Neutrophil (primary cell): ENCODE measurements around the gene MYO18A.

ENCODE experiments used
- H3K27ac ChIP-seq: fragments of 200-600 bp; sonication (generic); 2 replicates; pipeline ENCODE4 v1.5.1; 2016; ENCODE audit warnings: mild to moderate bottlenecking, moderate library complexity
- H3K27me3 ChIP-seq: fragments of 200-600 bp; sonication (generic); 2 replicates; pipeline ENCODE4 v1.6.0; 2016; ENCODE audit warnings: mild to moderate bottlenecking
- H3K36me3 ChIP-seq: fragments of 200-600 bp; sonication (generic); 2 replicates; pipeline ENCODE4 v1.5.1; 2017
- H3K4me1 ChIP-seq, 2 experiments: fragments of 200-600 bp in 1 of 2; sonication (generic) in 1 of 2; 1 replicate in 1 of 2; 2 replicates in 1 of 2; pipeline versions ENCODE4 v1.5.1 to v1.6.1; 2013 to 2016; ENCODE audit warnings: low read depth in 1 of 2, low read length in 1 of 2, mild to moderate bottlenecking in 1 of 2, moderate library complexity in 1 of 2; ENCODE audit not compliant: control insufficient read depth in 1 of 2, insufficient read depth in 1 of 2
- H3K4me3 ChIP-seq, 2 experiments: fragments of 200-600 bp in 1 of 2; sonication (generic) in 1 of 2; 1 replicate in 1 of 2; 2 replicates in 1 of 2; pipeline ENCODE4 v1.5.1; 2013 to 2016; ENCODE audit warnings: low read depth in 1 of 2, low read length in 1 of 2, mild to moderate bottlenecking in 1 of 2, moderate library complexity in 1 of 2
- H3K9me3 ChIP-seq: fragments of 200-600 bp; sonication (generic); 2 replicates; pipeline ENCODE4 v1.5.1; 2016
- TF ChIP-seq, protein P1 (sequence below): fragments of 200-600 bp; sonication (generic); IDR thresholded peaks from 2 replicates; pipeline ENCODE4 v1.5.1; 2016; ENCODE audit warnings: antibody characterized with exemption

MYO18A gene

DNA sequence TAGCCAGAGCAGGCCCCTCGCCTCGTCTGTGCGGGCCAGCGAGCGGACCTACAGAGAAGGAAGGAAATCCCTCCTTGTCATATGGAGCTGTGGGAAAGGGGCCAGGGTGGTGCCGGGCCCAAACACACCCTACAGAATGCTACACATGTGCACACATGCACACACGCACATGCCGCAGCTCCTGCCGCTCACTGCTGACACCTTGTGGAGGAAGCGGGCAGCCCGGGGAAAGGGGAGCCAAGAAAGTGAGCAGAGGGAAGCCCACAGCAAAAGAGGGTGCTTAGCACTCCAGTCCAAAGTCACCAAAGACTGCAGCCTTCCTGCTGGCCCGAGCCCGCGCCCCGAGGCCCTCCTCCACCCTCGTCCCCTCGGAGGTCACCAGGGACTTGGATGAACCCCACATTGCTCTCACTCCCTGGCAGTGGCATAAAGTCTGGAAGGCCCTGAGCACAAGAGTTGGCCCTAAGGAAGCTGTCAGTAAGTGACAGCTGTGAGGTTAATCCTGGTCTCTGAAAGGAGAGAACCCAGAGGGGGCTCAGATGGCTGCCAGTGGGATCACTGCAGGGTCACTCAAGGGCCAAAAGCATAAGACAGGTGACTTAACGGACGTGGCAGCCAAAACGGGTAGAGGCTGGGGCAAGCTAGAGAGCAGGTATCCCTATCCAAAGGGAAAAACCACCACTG, 68.2 kb downstream of the MYO18A start:
- Histone ChIP-seq H3K27me3 (no peaks in the 10 kb centered on the region), H3K9me3 (no peaks in the 10 kb centered on the region), H3K4me3 (no peak overlapping the region), H3K36me3 (peaks cover 88% of the 10 kb centered on the region), H3K27ac (no peak overlapping the region), H3K4me1 (peaks cover 15% of the 10 kb centered on the region in 2 experiments)
- TF ChIP-seq, protein P1, sequence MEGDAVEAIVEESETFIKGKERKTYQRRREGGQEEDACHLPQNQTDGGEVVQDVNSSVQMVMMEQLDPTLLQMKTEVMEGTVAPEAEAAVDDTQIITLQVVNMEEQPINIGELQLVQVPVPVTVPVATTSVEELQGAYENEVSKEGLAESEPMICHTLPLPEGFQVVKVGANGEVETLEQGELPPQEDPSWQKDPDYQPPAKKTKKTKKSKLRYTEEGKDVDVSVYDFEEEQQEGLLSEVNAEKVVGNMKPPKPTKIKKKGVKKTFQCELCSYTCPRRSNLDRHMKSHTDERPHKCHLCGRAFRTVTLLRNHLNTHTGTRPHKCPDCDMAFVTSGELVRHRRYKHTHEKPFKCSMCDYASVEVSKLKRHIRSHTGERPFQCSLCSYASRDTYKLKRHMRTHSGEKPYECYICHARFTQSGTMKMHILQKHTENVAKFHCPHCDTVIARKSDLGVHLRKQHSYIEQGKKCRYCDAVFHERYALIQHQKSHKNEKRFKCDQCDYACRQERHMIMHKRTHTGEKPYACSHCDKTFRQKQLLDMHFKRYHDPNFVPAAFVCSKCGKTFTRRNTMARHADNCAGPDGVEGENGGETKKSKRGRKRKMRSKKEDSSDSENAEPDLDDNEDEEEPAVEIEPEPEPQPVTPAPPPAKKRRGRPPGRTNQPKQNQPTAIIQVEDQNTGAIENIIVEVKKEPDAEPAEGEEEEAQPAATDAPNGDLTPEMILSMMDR, result no peak

DNA sequence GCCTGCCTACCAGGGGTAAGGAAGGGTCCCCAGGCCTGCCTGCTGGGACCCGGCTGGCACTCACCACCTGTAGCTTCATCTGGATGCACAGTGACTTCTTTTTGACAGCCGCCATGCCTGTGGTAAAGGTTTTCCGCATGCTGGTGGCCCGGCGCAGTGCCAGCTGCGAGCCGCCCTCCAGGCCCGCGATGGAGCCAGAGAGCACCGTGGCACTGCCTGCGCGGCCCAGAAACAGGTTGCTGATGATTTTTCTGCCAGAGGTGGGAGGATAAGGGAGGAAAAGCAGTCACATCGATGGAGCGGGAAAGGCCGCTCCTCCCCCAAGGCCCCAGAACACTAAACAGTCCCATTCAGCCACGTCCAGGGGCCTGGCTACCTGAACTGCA, 69.8 kb downstream of the MYO18A start:
- Histone ChIP-seq H3K4me1 (no peaks in the 10 kb centered on the region), H3K36me3 (peaks cover 99% of the 10 kb centered on the region)
- TF ChIP-seq, protein P1, result no peak

DNA sequence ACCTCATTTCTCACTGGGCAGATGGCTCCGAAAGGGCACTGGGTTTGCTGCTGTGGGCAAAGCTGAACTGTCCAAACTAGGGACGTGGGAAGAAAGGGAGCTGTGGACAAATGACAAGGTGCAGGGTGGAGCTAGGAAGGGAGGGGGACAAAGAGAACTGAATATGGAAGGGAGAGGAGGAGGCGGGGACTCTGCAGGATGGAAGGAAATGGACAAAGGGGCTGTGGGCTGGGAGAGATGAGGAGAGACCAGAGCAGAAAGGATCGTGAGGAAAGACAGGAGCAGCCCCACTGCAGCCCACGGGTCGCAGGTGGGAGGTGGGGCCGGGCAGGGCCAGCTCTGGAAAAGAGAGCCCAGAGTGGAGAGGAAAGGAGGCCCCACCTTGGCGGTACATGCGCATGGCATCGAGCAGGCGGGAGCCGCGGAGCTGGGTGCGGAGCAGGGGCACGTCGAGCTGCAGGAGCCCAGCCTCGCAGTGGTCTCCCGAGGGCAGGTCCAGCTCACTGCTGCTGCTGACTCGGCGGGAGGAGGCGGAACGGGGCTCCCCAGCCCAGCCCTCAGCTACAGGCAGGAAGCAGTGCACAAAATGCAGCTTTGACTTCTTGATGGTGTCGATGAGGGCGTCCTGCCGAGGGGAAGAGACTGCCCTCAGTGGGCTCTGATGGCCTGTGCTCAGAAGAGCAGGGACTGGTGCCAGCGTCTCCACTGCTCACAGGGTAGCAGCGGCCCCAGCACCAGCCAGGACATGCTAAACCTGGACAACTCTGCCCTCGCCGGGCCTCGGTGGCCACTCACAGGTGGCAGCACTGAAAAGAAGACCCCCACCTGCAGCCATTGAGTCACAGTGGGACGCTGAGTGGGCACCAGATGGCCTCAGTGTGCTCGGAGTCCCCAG, 70.5 kb downstream of the MYO18A start:
- no peak overlapping the region for H3K27ac ChIP-seq
- no peaks in the 10 kb centered on the region for H3K27me3 ChIP-seq
- no peaks in the 10 kb centered on the region for H3K9me3 ChIP-seq
- H3K36me3 ChIP-seq, result peaks cover 99% of the 10 kb centered on the region
- TF ChIP-seq, protein P1, result no peak
- H3K4me3 ChIP-seq, result no peak overlapping the region
- H3K4me1 ChIP-seq, result no peaks in the 10 kb centered on the region

More for the DNA sequence above, 69.8 kb downstream of the MYO18A start:
- Histone ChIP-seq H3K27me3 (no peaks in the 10 kb centered on the region), H3K4me3 (no peak overlapping the region), H3K9me3 (no peaks in the 10 kb centered on the region), H3K27ac (no peak overlapping the region)

DNA sequence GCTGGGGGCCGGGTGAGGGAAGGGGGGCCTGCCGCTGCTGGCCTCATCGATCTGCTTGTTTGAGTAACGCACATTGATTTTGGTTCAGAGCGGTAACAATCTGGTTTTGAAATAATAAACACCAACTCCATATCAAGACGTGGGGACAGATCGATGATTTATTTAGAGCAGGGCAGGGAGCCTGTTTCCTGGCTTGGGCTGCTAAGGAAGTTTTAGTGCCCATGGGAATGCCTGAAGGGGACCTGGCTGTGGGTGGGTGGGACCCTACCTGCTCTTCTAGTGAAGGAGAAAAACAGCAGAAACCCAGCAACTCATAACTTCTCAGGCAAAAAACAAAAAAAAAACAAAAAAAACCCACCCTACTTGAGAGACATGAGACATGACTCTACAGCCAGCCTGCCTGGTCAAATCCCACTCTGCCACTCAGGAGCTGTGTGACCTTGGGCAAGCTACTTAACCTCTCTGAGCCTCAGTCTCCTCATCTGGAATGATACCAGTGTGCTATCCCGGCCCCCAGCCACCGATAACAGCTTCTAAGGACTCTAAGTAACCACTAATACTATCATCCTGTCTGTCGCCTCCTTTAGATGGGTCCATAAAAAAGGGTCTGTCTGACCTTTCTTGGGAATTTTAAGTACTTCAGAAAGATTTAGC, 71.2 kb downstream of the MYO18A start:
- TF ChIP-seq, protein P1, result no peak
- Histone ChIP-seq H3K27ac (no peak overlapping the region), H3K36me3 (peaks cover 99% of the 10 kb centered on the region), H3K4me1 (no peaks in the 10 kb centered on the region), H3K4me3 (no peak overlapping the region), H3K9me3 (no peaks in the 10 kb centered on the region), H3K27me3 (no peaks in the 10 kb centered on the region)

DNA sequence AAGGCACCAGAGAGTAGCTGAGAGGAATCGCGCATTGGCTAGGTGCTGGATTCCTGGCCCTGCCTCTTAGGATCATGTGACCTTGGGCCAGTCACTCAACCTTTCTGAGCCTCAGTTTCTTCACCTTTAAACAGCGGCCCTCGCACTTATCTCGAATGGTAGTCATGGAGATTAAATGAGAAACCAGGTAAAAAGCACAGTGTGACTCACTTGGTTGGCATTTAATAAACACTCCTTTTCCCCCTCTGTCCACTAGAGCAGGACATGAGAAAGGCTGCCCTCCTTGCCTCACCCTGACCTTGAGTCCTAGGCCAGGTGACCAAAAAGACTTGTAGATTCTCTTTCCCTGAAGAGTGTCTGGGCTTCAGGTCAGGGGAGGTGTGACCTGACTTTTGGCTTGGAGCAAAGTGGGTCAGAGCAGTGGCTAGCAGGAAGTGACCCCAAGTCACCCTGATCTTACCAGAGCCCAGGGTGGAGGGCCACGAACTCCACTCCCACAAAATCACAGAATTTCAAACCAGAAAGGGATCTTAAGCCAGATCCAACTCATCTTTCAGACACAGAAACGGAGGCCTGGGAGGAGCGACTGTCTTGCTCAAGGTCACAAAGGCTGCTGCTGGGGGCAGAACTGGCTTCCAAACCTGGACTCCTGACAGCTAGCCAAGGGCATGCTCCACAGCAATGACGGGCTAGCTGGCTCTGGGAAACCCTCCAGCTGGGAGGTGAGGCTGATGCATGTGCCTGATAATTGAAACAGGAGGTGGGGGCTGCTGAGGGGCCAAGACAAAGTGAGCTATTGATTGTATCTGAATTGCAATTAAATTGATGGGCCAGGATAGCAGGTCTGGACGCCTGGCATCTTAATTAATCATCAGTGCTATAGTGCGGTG, 72.0 kb downstream of the MYO18A start:
- Histone ChIP-seq H3K9me3 (no peaks in the 10 kb centered on the region), H3K4me3 (no peak overlapping the region), H3K4me1 (no peaks in the 10 kb centered on the region), H3K36me3 (peaks cover 99% of the 10 kb centered on the region), H3K27ac (no peak overlapping the region), H3K27me3 (no peaks in the 10 kb centered on the region)
- TF ChIP-seq, protein P1, result no peak
